Measurements from ENCODE around the gene ATAD1.

DNA sequence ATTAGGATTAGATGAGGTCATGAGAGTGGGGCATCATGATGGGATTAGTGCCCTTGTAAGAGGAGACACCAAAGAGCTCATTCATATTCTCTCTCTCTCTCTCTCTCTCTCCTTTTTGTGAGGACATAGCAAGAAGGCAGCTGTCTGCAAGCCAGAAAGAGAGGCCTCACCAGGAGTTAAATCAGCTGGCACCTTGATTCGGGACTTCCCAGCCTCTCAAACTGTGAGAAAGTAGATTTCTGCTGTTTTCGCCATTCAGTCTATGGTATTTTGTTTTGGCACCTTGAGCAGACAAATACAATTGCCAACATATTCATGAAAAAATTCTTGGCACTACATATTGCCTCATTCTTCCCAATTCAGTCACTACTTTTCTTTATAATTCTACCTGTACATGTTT lies 20.6 kb upstream of the ATAD1 start:
- TF ChIP-seq, protein P1, sequence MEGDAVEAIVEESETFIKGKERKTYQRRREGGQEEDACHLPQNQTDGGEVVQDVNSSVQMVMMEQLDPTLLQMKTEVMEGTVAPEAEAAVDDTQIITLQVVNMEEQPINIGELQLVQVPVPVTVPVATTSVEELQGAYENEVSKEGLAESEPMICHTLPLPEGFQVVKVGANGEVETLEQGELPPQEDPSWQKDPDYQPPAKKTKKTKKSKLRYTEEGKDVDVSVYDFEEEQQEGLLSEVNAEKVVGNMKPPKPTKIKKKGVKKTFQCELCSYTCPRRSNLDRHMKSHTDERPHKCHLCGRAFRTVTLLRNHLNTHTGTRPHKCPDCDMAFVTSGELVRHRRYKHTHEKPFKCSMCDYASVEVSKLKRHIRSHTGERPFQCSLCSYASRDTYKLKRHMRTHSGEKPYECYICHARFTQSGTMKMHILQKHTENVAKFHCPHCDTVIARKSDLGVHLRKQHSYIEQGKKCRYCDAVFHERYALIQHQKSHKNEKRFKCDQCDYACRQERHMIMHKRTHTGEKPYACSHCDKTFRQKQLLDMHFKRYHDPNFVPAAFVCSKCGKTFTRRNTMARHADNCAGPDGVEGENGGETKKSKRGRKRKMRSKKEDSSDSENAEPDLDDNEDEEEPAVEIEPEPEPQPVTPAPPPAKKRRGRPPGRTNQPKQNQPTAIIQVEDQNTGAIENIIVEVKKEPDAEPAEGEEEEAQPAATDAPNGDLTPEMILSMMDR (IDR thresholded peaks at IDR 0.05; ENCODE audit: low read length): no peak
- TF ChIP-seq EZH2 (IDR thresholded peaks at IDR 0.05; ENCODE audit: borderline replicate concordance, low read length): no peak

All from OCI-LY1 (cell line).